Hepatocyte (in vitro differentiated cells): ENCODE data around the gene NRL. TPM values are rescaled to one million over a fixed set of nuclear protein-coding genes. Genes with fewer than 3 reads are reported as not detected.

Experiments
- DNase-seq: peaks from one replicate; pipeline ENCODE4 v3.0.0-alpha.2; 2016; ENCODE audit warnings: low spot score
- H2AFZ ChIP-seq: fragments of 200-600 bp; sonication (generic); 2 replicates; pipeline ENCODE4 v1.6.0; 2016; ENCODE audit warnings: antibody characterized with exemption, mild to moderate bottlenecking
- H3K27ac ChIP-seq: fragments of 200-600 bp; sonication (generic); 2 replicates; pipeline ENCODE4 v1.5.1; 2016; ENCODE audit warnings: mild to moderate bottlenecking
- H3K27me3 ChIP-seq: fragments of 200-600 bp; sonication (generic); 2 replicates; pipeline ENCODE4 v1.6.1; 2016
- H3K36me3 ChIP-seq: fragments of 200-600 bp; sonication (generic); replicated peaks from 2 replicates; pipeline ENCODE4 v1.5.1; 2016; ENCODE audit warnings: low read depth; ENCODE audit not compliant: insufficient read depth
- H3K4me1 ChIP-seq: fragments of 200-600 bp; sonication (generic); 2 replicates; pipeline ENCODE4 v1.5.1; 2016; ENCODE audit warnings: mild to moderate bottlenecking, moderate library complexity; ENCODE audit not compliant: insufficient read depth
- H3K4me2 ChIP-seq: fragments of 200-600 bp; sonication (generic); 2 replicates; pipeline ENCODE4 v1.6.0; 2016
- H3K4me3 ChIP-seq: fragments of 200-600 bp; sonication (generic); 2 replicates; pipeline ENCODE4 v1.5.1; 2016; ENCODE audit warnings: mild to moderate bottlenecking
- H3K79me2 ChIP-seq: fragments of 200-600 bp; sonication (generic); 2 replicates; pipeline ENCODE4 v1.6.0; 2017; ENCODE audit warnings: mild to moderate bottlenecking
- H3K9me2 ChIP-seq: fragments of 200-600 bp; sonication (generic); replicated peaks from 2 replicates; pipeline ENCODE4 v1.6.0; 2017; ENCODE audit warnings: mild to moderate bottlenecking; ENCODE audit not compliant: insufficient read depth
- H3K9me3 ChIP-seq: fragments of 200-600 bp; sonication (generic); 2 replicates; pipeline ENCODE4 v1.5.1; 2016; ENCODE audit warnings: low read depth, mild to moderate bottlenecking
- H4K20me1 ChIP-seq: fragments of 200-600 bp; sonication (generic); 2 replicates; pipeline ENCODE4 v1.6.0; 2016; ENCODE audit warnings: mild to moderate bottlenecking; ENCODE audit not compliant: insufficient read depth, poor library complexity, severe bottlenecking
- CTCF ChIP-seq: fragments of 200-600 bp; sonication (generic); IDR thresholded peaks from 2 replicates; pipeline ENCODE4 v1.5.1; 2016; ENCODE audit warnings: antibody characterized with exemption, mild to moderate bottlenecking; ENCODE audit not compliant: poor library complexity
- EZH2 ChIP-seq: fragments of 200-600 bp; sonication (generic); IDR thresholded peaks from 2 replicates; pipeline ENCODE4 v1.6.1; 2016; ENCODE audit warnings: antibody characterized with exemption, mild to moderate bottlenecking, borderline replicate concordance
- EZH2phosphoT487 ChIP-seq: fragments of 200-600 bp; sonication (generic); IDR thresholded peaks from one replicate; pipeline ENCODE4 v1.6.1; 2018; ENCODE audit warnings: antibody characterized with exemption, mild to moderate bottlenecking, low read depth, moderate library complexity; ENCODE audit not compliant: unreplicated experiment, severe bottlenecking
- WGBS: methylation state at CpG from one replicate; pipeline ENCODE4 v1.1.6; 2016; ENCODE audit warnings: low lambda C conversion rate; ENCODE audit errors: missing lambda C conversion rate; 5-methylcytosine and 5-hydroxymethylcytosine counted together
- polyA plus RNA-seq: library from polyadenylated mRNA; unstranded; fragments of >200 nt; fragmentation: Nextera tagmentation; extraction: Ambion mirVana; gene quantifications from 2 replicates; pipeline ENCODE4 v1.2.1, GENCODE V29; 2016
- total RNA-seq: library from RNA; depleted of rRNA; stranded (reverse); fragments of >200 nt; gene quantifications from 2 replicates; pipeline ENCODE4 v1.2.3, GENCODE V29; 2014

The NRL gene
- total and polyA plus RNA-seq, 2 experiments from 2014 or later = 1.2 to 2.4 TPM

- Histone ChIP-seq H3K4me3 (no peak overlapping the region), H3K4me1 (no peaks in the 10 kb centered on the region), H3K27me3 (peaks cover 7% of the 10 kb centered on the region), H4K20me1 (no peaks in the 10 kb centered on the region), H3K9me2 (no peaks in the 10 kb centered on the region), H2AFZ (no peak overlapping the region), H3K79me2 (no peaks in the 10 kb centered on the region), H3K27ac (no peak overlapping the region), H3K9me3 (no peaks in the 10 kb centered on the region), H3K36me3 (no peaks in the 10 kb centered on the region), H3K4me2 (no peak overlapping the region)
- 86% methylated on average over 11 of the region's 11 CpGs for WGBS
- no peak for DNase-seq
- TF ChIP-seq EZH2phosphoT487 (no peak), EZH2 (no peak), CTCF (no peak)
Measured at GRCh38 chr14:24074625-24075484, 39.9 kb downstream of the NRL start.

- Histone ChIP-seq H3K4me1 (no peaks in the 10 kb centered on the region), H3K4me3 (no peak overlapping the region), H3K27ac (no peak overlapping the region), H3K9me3 (no peaks in the 10 kb centered on the region), H3K79me2 (no peaks in the 10 kb centered on the region), H4K20me1 (no peaks in the 10 kb centered on the region), H3K27me3 (peaks cover 3% of the 10 kb centered on the region), H3K9me2 (no peaks in the 10 kb centered on the region), H2AFZ (no peak overlapping the region), H3K4me2 (no peak overlapping the region), H3K36me3 (no peaks in the 10 kb centered on the region)
- 92% methylated on average over 25 of the region's 26 CpGs for WGBS
- TF ChIP-seq EZH2 = no peak
- TF ChIP-seq CTCF = no peak
- no peak for TF ChIP-seq EZH2phosphoT487
- no peak for DNase-seq
Measured at GRCh38 chr14:24072881-24073877, 41.6 kb downstream of the NRL start.

- 92% methylated on average over 7 of the region's 7 CpGs for WGBS
- H3K27me3 ChIP-seq = peaks cover 3% of the 10 kb centered on the region
- no peaks in the 10 kb centered on the region for H3K36me3 ChIP-seq
- TF ChIP-seq EZH2phosphoT487 = no peak
- no peak for TF ChIP-seq CTCF
- no peaks in the 10 kb centered on the region for H3K9me3 ChIP-seq
- no peak overlapping the region for H3K4me3 ChIP-seq
- DNase-seq = no peak
- no peak overlapping the region for H2AFZ ChIP-seq
- H3K9me2 ChIP-seq = no peaks in the 10 kb centered on the region
- no peaks in the 10 kb centered on the region for H4K20me1 ChIP-seq
- H3K4me1 ChIP-seq = no peaks in the 10 kb centered on the region
- H3K79me2 ChIP-seq = no peaks in the 10 kb centered on the region
- H3K4me2 ChIP-seq = no peak overlapping the region
- no peak overlapping the region for H3K27ac ChIP-seq
Measured at GRCh38 chr14:24072436-24072835, 42.3 kb downstream of the NRL start.
